ENCODE data around the gene DENND1A. TPM values are rescaled to one million over a fixed set of nuclear protein-coding genes. Genes with fewer than 3 reads are reported as not detected.
A peak's percentile ranks its signal among the peaks of the same experiment; 100 is the strongest.

DENND1A gene
- total RNA-seq, 1 donor from 2014 or later: 26.1 TPM

GRCh38 chr9:123359546-123359945 is 570.4 kb downstream of the DENND1A start:
- no peak for ATAC-seq
- no peak for DNase-seq (ENCODE audit: low spot score)
- intact Hi-C loops (cut with DNase I): no loop called here

- ATAC-seq (no peak), DNase-seq (ENCODE audit: low spot score) (no peak)
- intact Hi-C loops (cut with DNase I): no loop called here
These were observed 570.8 kb downstream of the DENND1A start for GRCh38 chr9:123359106-123359505.

- DNase-seq (ENCODE audit: low spot score) (no peak), ATAC-seq (no peak)
- intact Hi-C loops (cut with DNase I): no loop called here
These were observed 571.6 kb downstream of the DENND1A start for GRCh38 chr9:123358181-123358905.

GRCh38 chr9:123357743-123358059 is 572.2 kb downstream of the DENND1A start:
- intact Hi-C loops (cut with DNase I): no loop called here
- ATAC-seq (no peak), DNase-seq (ENCODE audit: low spot score) (no peak)

GRCh38 chr9:123356851-123357742 is 572.8 kb downstream of the DENND1A start:
- DNase-seq (ENCODE audit: low spot score): no peak
- no peak for ATAC-seq
- intact Hi-C loops (cut with DNase I): no loop called here

GRCh38 chr9:123355761-123356431 is 574.0 kb downstream of the DENND1A start, which contains the start of gene CRB2:
CRB2 (plus strand) TSS chr9:123356197; CDS start chr9:123356261, 64 bp downstream.
- ATAC-seq: no peak
- intact Hi-C loops (cut with DNase I): no loop called here
- DNase-seq (ENCODE audit: low spot score): no peak

- ATAC-seq (no peak), DNase-seq (ENCODE audit: low spot score) (no peak)
- intact Hi-C loops (cut with DNase I): no loop called here
These were observed 575.0 kb downstream of the DENND1A start for GRCh38 chr9:123354806-123355508.

- intact Hi-C loops (cut with DNase I): no loop called here
- ATAC-seq (peak; percentile 77), DNase-seq (ENCODE audit: low spot score) (peak; percentile 75)
These were observed 575.8 kb downstream of the DENND1A start for GRCh38 chr9:123353984-123354591.

GRCh38 chr9:123353041-123353440 is 576.9 kb downstream of the DENND1A start:
- ATAC-seq: no peak
- intact Hi-C loops (cut with DNase I): no loop called here
- DNase-seq (ENCODE audit: low spot score): no peak

GRCh38 chr9:123350590-123351310 is 579.2 kb downstream of the DENND1A start:
- intact Hi-C loops (cut with DNase I): loop anchor here (1.0 kb wide), 1 partner anchor 270 kb away; no protein-coding TSS in a partner anchor
- DNase-seq (ENCODE audit: low spot score) (no peak), ATAC-seq (no peak)

- no peak for DNase-seq (ENCODE audit: low spot score)
- intact Hi-C loops (cut with DNase I): loop anchor here (1.0 kb wide), 1 partner anchor 270 kb away; no protein-coding TSS in a partner anchor
- ATAC-seq: peak; percentile 78
These were observed 580.0 kb downstream of the DENND1A start for GRCh38 chr9:123349691-123350480.

- ATAC-seq: no peak
- intact Hi-C loops (cut with DNase I): no loop called here
- DNase-seq (ENCODE audit: low spot score): no peak
These were observed 580.9 kb downstream of the DENND1A start for GRCh38 chr9:123349033-123349432.

- intact Hi-C loops (cut with DNase I): no loop called here
- no peak for DNase-seq (ENCODE audit: low spot score)
- ATAC-seq: no peak
These were observed 581.5 kb downstream of the DENND1A start for GRCh38 chr9:123348317-123348992.

- DNase-seq (ENCODE audit: low spot score) (no peak), ATAC-seq (no peak)
- intact Hi-C loops (cut with DNase I): no loop called here
These were observed 582.5 kb downstream of the DENND1A start for GRCh38 chr9:123347289-123348060.

- intact Hi-C loops (cut with DNase I): no loop called here
- ATAC-seq (no peak), DNase-seq (ENCODE audit: low spot score) (no peak)
These were observed 583.1 kb downstream of the DENND1A start for GRCh38 chr9:123346826-123347225.

GRCh38 chr9:123346026-123346425 is 583.9 kb downstream of the DENND1A start:
- ATAC-seq (no peak), DNase-seq (ENCODE audit: low spot score) (no peak)
- intact Hi-C loops (cut with DNase I): no loop called here
